Adrenal gland (tissue), 12 donors: Measurements from ENCODE around the gene WDR72. TPM values are rescaled to one million over a fixed set of nuclear protein-coding genes. Genes with fewer than 3 reads are reported as not detected.

Source experiments
- DNase-seq, 7 donors: peaks; one replicate each; pipeline ENCODE4 v3.0.0-alpha.2; 2019 to 2020
- H3K27ac ChIP-seq, 5 donors: fragments of 200-600 bp; sonication (generic) in 4 of 5; 1 replicate in 3 of 5; 2 replicates in 2 of 5; pipeline versions ENCODE4 v1.5.1 to v1.8.0; 2016 to 2020; ENCODE audit warnings: mild to moderate bottlenecking in 1 of 5
- H3K27me3 ChIP-seq: fragments of 200-600 bp; 2 replicates; pipeline ENCODE4 v1.8.0; 2021
- H3K36me3 ChIP-seq, 2 donors: fragments of 200-600 bp; replicated peaks in 1 of 2; 1 replicate in 1 of 2; 2 replicates in 1 of 2; pipeline versions ENCODE4 v1.5.1 to v1.8.0; 2018 to 2022
- H3K4me1 ChIP-seq, 2 donors: fragments of 200-600 bp; replicated peaks in 1 of 2; 1 replicate in 1 of 2; 2 replicates in 1 of 2; pipeline versions ENCODE4 v1.5.1 to v1.8.0; 2018 to 2021
- H3K4me3 ChIP-seq, 4 donors: fragments of 200-600 bp; sonication (generic) in 3 of 4; one replicate each; pipeline ENCODE4 v1.5.1; 2016 to 2018
- H3K9me3 ChIP-seq, 3 donors: fragments of 200-600 bp; sonication (generic) in 1 of 3; replicated peaks in 1 of 3; 1 replicate in 2 of 3; 2 replicates in 1 of 3; pipeline versions ENCODE4 v1.5.1 to v1.8.0; 2016 to 2021
- POLR2A ChIP-seq, 2 donors: fragments of 450-650 bp; IDR thresholded peaks; one replicate each; pipeline ENCODE4 v1.6.1; 2017; ENCODE audit warnings: antibody characterized with exemption in 2 of 2, mild to moderate bottlenecking in 2 of 2, moderate library complexity in 1 of 2
- WGBS, 4 donors: extraction: QIAGEN DNeasy Blood & Tissue Kit in 2 of 4; methylation state at CpG; one replicate each; pipeline versions ENCODE4 v1.1.5 to v1.1.7; 2013 to 2017; 5-methylcytosine and 5-hydroxymethylcytosine counted together
- intact Hi-C, 2 donors: fragments of 100-400 bp; cut with DNase I; formaldehyde crosslinking; loops; one replicate each; pipeline versions ENCODE4 v1.14.1 to v1.15.0; 2022 to 2023
- polyA plus RNA-seq, 3 donors: library from polyadenylated mRNA; stranded (reverse); fragments of 200-250 nt in 2 of 3; fragments of 350-450 nt in 1 of 3; fragmentation: Illumina TruSeq in 1 of 3; extraction: RNeasy Lipid Tissue Mini Kit (QIAGEN cat#74804) in 1 of 3; gene quantifications; one replicate each; pipeline ENCODE4 v1.2.3, GENCODE V29; 2013 to 2014
- total RNA-seq, 9 donors: library from RNA; depleted of rRNA in 4 of 9; stranded (reverse); fragments of >200 nt in 4 of 9; fragments of 120-200 nt in 1 of 9; fragmentation: NEBNext Ultra II Directional in 1 of 9; extraction: Animal tissue kit (Norgen Biotek cat#: 25700) in 1 of 9; gene quantifications; one replicate each; pipeline versions ENCODE4 v1.1.0 to v1.2.4, GENCODE V29; 2013 to 2023
- TF ChIP-seq, protein P1 (sequence below), 6 experiments: fragments of 450-650 bp in 4 of 6; fragments of 200-600 bp in 2 of 6; sonication (generic) in 1 of 6; IDR thresholded peaks; 1 replicate in 5 of 6; 2 replicates in 1 of 6; pipeline versions ENCODE4 v1.5.1 to v1.8.0; 2016 to 2021; ENCODE audit warnings: antibody characterized with exemption in 6 of 6, mild to moderate bottlenecking in 2 of 6, moderate library complexity in 1 of 6
- donor health status: healthy with polysubstance abuse.
- donor health status: Bipolar disorder and iron deficiency.
- donor health status: DM: yes; HTN: yes; CAD: no.
- donor health status: DM: no; HTN: no; CAD: no.
- donor health status: DM: no; HTN: no; CAD: no.
- donor health status: DM: yes; HTN: yes; CAD: no.

WDR72 gene
- total and polyA plus RNA-seq, 12 donors = 0.06 to 0.35 (median 0.12) TPM; not detected in 8

- DNase-seq = no peak
- Histone ChIP-seq H3K36me3 (no peaks in the 10 kb centered on the region), H3K27ac (no peak overlapping the region), H3K9me3 (peaks cover 0 to 5% (median 0%) of the 10 kb centered on the region in 3 donors), H3K27me3 (no peaks in the 10 kb centered on the region), H3K4me3 (no peak overlapping the region), H3K4me1 (no peaks in the 10 kb centered on the region)
- TF ChIP-seq, protein P1, sequence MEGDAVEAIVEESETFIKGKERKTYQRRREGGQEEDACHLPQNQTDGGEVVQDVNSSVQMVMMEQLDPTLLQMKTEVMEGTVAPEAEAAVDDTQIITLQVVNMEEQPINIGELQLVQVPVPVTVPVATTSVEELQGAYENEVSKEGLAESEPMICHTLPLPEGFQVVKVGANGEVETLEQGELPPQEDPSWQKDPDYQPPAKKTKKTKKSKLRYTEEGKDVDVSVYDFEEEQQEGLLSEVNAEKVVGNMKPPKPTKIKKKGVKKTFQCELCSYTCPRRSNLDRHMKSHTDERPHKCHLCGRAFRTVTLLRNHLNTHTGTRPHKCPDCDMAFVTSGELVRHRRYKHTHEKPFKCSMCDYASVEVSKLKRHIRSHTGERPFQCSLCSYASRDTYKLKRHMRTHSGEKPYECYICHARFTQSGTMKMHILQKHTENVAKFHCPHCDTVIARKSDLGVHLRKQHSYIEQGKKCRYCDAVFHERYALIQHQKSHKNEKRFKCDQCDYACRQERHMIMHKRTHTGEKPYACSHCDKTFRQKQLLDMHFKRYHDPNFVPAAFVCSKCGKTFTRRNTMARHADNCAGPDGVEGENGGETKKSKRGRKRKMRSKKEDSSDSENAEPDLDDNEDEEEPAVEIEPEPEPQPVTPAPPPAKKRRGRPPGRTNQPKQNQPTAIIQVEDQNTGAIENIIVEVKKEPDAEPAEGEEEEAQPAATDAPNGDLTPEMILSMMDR (IDR thresholded peaks at IDR 0.05) = no peak
- TF ChIP-seq POLR2A (IDR thresholded peaks at IDR 0.05) = no peak
- intact Hi-C loops = no loop called here
Observed at GRCh38 chr15:53625260-53625659, 134.2 kb downstream of the WDR72 start.

DNA sequence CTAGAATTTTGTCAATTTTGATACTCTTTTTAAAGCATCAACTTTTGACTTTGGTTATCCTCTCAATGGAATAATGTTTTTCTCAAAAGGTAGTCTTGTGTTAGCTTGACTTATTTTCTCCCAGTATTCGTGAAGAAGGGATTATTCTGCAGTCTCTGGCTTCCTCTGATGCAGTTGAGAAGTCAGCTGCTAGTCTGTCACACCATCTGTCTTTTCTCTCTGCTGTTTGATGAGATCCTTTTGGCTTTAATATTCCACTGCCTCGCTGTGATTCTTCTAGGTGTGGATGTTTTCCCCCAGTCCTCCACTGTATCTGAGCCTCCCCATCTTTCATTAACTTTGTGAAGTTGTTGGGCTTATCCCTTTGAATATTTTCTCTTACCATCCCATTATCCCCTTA, 141.0 kb downstream of the WDR72 start:
- intact Hi-C loops = no loop called here
- TF ChIP-seq, protein P1 (IDR thresholded peaks at IDR 0.05) = no peak
- TF ChIP-seq POLR2A (IDR thresholded peaks at IDR 0.05) = no peak
- no peaks in the 10 kb centered on the region for H3K36me3 ChIP-seq
- H3K4me1 ChIP-seq = no peaks in the 10 kb centered on the region
- no peaks in the 10 kb centered on the region for H3K9me3 ChIP-seq
- 34 to 55% (median 45%) methylated on average over 2 of the region's 2 CpGs for WGBS, 4 donors
- no peak overlapping the region for H3K27ac ChIP-seq
- no peak overlapping the region for H3K4me3 ChIP-seq
- H3K27me3 ChIP-seq = no peaks in the 10 kb centered on the region
- DNase-seq = no peak

GRCh38 chr15:53611145-53611920, 148.1 kb downstream of the WDR72 start:
- H3K4me1 ChIP-seq = no peaks in the 10 kb centered on the region
- H3K9me3 ChIP-seq = no peaks in the 10 kb centered on the region
- intact Hi-C loops = no loop called here
- TF ChIP-seq, protein P1 (IDR thresholded peaks at IDR 0.05) = no peak
- TF ChIP-seq POLR2A (IDR thresholded peaks at IDR 0.05) = no peak
- no peaks in the 10 kb centered on the region for H3K27me3 ChIP-seq
- H3K27ac ChIP-seq = no peak overlapping the region
- no peak for DNase-seq
- H3K4me3 ChIP-seq = no peak overlapping the region
- no peaks in the 10 kb centered on the region for H3K36me3 ChIP-seq
- 62 to 74% (median 69%) methylated on average over 4 of the region's 4 CpGs for WGBS, 4 donors

- Histone ChIP-seq H3K36me3 (no peaks in the 10 kb centered on the region), H3K27ac (no peak overlapping the region), H3K4me3 (no peak overlapping the region), H3K27me3 (no peaks in the 10 kb centered on the region), H3K4me1 (no peaks in the 10 kb centered on the region), H3K9me3 (no peaks in the 10 kb centered on the region)
- no peak for TF ChIP-seq POLR2A (IDR thresholded peaks at IDR 0.05)
- TF ChIP-seq, protein P1 (IDR thresholded peaks at IDR 0.05) = no peak
- no peak for DNase-seq
- intact Hi-C loops = no loop called here
- WGBS, 4 donors = 86 to 96% (median 93%) methylated on average over 2 of the region's 2 CpGs
Observed at GRCh38 chr15:53591041-53591440, 168.4 kb downstream of the WDR72 start.
